NCI-H1092 treated with DMSO at 0.1 percent for 48 hours (cell line): ENCODE results near the gene TPO.

ENCODE experiments used
- DNase-seq: peaks from one replicate; lab custom pipeline; 2025; lab: John Stamatoyannopoulos, UW

TPO gene

DNA sequence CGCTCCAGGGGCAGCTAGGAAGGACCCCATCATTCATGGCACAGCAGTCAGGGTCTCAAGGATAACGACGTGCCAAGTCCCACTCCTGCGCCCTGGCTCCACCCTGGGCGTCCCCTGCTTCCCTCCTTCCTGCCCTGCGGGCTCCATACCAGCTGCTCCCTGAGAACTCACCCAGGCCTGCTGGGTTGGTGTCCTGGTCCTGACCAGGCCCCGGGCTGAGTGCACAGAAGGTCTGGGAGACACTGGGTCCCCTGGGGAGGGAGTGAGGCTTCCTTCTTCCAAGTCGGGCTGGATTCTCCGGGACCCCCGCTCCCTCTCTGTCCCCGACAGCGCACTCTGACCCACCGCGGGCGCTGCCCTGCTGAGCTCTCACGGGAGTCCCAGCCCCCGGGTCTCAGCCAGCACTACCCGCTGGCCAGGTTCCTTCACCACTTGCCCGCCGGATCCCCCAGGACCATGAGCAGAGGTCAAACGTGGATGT, 170.8 kb downstream of the TPO start:
- no peak for DNase-seq

DNA sequence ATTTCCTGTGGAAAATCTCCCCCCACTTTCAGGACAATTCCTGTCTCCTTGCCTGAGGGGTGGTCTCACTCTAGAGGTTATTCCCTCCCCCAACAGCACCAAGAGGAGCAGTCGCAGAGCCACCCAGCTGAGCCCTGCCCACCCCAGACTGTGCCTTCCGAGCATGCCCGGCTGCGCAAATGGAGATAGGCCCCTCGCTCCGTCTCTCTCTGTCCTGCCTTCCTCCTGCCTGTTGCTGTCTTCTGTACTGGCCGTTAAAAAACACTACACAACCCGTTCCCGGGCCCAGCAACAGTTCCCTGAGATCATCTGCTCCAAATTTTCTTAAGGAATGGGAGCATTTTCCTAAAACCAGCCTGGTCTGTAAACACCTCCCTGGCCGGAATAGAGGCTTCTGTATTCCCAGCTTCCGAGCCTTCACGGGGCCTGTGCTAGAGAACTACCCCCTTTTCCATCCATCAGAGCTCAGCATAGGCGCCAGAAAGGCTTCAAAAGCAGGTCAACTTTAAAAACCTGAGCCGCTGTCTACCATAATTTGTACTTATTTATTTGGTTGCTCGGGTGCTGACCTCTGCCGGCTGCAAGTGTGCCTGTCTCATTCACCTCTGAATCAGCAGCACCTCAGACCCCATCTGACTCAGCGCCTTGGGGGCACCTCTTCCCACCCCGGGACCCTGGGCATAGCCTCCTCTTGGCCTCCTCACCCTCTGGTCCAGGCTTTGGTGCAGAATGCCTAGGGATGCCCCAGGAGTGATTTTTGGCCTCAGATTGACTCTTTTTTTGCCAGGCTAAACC, 171.6 kb downstream of the TPO start:
- no peak for DNase-seq

DNA sequence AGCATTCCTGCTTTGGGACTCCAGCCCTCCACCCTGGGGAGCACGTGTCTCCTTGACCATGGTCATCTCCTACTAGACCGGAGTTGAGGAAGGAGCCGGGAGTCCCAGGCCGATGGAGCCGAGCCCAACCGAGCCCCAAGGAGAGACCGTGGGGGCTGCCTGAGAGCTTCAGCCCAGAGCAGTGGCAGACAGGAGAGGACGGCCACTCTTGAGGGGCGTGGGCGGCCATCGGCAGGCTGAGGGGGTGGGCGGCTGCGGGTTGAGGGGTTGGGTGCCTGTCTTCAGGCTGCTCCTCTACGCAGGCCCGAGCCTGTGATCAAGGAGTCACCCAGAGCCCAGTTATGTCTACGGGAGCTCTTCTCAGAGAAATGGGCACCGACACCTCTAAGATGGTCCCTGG, 172.4 kb downstream of the TPO start:
- no peak for DNase-seq

DNA sequence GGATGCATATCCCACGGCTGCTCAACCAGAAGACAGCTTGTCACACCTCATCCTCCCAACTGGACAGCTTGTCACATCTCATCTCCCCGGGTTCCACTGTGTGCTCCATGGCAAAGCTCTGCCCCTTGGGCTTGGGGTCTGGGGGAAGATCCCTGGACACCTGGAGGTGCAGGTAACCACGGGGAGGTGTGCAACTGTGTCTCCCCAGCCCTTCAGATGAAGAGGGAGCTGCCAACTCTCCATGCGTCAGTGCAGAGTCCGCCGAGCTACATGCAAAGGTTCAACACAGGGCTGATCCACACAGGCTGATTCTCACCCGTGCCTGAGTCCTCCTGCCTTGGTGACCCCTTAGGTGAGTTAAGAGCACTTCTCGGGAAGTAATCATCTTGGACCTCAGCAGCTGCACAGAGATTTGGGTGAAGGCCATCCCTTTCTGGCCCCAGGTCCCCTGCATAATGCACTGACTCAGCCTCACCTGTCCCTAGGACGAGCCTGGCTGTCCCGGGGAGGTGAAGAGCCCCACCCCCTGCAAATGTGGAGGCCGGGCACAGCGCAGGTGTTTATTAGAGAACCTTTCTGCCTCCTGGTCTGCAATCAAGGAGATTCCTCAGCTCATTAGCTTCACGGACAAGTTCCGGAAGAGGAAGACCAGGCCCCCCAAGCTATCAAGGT, 173.1 kb downstream of the TPO start:
- DNase-seq: no peak

DNA sequence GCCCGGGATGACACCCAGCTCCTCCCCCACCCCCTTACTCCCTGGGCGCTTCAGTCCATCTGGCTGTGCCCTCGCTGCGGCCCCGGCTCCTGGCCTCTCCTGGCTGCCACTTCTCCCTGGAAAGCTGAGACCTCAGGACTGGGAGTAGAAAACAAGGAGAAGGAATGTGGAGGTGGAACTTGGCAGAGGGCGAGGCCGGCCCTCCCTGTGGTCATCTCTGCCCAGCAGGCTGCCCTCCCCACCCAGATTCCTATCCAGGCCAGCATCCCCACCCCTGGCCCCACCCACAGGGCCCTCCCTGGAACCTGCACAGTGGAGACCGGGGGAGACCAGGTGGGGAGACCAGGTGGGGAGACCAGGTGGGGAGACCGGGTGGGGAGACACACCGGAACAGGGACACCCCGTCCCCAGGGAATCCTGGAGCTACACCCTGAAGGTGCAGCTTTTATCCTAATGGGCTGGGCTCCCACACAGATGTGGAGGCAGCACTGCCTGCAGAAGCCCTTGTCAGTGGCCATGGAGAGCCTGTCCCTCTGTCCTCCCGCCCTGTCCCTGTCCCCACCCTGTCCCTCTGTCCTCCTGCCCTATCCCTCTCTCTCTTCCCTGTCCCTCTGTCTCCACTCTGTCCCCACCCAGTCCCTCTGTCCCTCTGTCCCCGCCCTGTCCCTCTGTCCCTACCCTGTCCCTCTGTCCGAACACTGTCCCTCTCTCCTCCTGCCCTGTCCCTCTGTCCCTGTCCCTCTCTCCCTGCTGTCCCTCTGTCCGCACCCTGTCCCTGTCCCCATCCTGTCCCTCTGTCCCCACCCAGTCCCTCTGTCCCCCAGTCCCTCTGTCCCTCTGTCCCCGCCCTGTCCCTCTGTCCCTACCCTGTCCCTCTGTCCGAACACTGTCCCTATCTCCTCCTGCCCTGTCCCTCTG, 173.9 kb downstream of the TPO start:
- DNase-seq: no peak

DNA sequence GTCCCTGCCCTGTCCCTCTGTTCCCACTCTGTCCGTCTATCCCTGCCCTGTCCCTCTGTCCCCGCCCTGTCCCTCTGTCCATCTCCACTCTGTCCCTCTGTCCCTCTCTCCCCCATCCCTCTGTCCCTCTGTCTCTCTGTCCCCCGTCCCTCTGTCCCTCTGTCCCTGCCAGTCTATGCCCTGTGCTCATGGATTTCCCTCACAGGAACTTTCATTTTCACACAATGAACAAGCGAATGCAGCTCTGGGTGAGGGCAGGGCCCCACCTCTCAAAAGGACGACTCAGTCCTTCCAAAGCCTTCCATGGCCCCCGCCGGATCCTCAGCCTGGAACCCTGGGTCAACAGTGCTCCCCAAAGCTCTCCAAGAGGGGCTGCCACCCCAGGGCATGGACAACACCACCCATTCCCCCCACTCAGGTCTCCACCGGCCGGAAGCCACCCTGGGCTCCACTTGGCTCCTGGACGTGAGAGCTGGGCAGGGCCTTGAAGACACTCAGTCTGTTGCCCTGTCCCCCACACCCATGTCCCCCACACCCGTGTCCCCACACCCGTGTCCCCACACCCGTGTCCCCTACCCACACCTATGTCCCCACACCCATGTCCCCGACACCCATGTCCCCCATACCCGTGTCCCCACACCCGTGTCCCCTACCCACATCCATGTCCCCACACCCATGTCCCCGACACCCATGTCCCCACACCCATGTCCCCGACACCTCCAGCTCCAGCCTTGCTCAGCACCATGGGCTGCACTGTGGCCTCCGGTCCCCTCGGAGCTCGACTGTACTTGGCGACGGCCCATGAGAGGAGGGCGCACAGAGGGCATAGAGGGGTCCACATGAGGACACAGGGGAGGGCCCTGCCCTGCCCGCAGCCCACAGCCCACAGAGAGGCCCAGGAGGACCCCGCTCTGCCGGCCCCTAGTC, 175.1 kb downstream of the TPO start:
- DNase-seq: no peak

DNA sequence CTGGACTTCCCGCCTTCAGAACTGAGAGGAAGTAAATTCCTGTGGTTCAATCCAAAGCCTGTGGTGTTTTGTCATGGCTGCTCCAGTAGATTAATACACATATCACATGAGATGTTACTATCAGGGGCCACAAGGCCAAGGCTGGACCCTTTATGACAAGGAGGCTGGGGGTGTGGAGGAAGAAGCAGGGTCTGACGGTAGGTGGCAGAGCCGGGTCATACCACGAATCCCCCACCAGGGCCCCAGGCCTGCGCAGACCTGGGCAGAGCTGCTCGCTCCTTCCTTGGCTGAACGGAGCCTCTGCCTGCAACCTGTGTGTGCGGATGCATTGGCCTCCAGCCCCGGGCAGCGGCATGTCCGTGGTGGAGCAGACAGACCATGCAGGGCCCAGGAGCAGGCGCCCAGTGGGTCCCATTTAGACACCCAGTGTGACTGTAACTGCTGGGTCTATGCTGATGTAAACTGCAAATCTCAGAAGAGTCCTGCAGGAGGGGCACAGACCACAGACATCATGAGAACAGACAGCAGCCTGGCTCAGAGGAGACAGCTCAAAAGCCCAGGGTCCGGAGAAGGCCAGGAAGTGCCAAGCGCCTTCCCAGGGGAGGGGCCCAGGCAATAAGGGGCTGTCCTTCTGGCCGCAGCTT, 175.8 kb downstream of the TPO start:
- DNase-seq: no peak

DNA sequence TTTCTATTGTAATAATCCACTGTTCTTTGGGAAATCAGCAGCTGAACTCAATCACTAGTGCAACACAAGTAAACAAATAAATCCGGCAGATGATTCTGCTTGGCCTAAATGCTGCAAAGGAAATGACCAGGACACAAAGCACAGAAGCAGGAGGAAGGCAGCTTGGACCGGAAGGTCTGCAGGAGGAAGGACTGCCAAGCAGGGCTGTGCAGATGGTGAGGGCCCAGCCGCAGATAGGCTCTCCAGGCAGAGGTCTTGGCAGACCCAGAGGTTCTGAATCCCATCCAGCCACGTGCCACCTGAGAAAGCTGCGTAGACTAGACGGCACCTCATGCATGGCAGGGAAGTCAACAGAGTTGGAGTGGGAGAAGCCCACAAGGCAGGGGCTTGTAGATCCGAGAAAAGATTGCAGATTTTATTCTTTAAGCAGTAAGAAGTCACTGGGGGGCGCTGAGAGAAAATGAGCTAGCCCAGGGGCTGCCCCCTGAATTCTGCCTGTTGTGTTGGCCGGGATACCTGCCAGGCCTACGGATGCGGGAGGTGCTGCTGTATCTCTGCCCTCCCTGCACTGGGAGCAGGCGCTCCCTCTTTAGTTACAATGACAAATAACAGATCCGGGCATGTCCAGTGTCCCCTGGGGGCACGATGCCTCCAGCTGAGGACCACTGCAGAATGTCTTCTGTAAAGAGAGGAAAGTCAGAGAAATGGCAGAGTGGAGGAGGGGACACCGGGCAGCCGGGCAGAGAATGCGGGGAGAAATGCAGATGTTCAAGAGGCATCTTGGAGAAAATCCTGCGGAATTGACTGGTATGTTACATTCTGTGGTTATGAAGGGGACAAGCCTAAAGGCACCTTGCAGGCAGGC, 177.6 kb downstream of the TPO start:
- DNase-seq: no peak

DNA sequence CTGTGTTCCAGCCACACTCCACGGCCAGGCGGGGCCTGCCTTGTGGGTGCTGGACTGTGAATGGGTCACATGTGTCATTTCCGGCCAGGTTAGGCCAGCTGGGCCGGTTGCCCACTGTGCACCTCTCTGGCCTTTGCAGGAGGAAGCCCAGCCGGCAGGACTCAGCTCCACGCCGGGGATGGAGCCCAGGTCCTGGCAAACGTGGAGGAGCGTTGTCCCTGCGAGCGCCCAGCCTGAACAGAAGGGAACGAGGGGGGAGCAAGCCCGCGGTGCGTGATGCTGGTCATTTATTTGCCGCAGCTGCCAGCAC, 178.2 kb downstream of the TPO start:
- DNase-seq: no peak
